DND-41 (cell line): ENCODE results near the gene GRIN3B.

ENCODE experiments used
- CTCF ChIP-seq: IDR thresholded peaks from 2 replicates; pipeline ENCODE4 v1.5.1; 2012; ENCODE audit warnings: borderline replicate concordance, low read length, moderate library complexity, mild to moderate bottlenecking; ENCODE audit not compliant: poor library complexity, severe bottlenecking; ENCODE audit errors: extremely low read depth
- EZH2 ChIP-seq: IDR thresholded peaks from 3 replicates; pipeline ENCODE4 v1.6.1; 2012; ENCODE audit warnings: borderline replicate concordance, low read depth, mild to moderate bottlenecking, moderate library complexity, low read length, inconsistent platforms; ENCODE audit not compliant: severe bottlenecking

GRCh38 chr19:1019980-1020867 is 20.0 kb downstream of the GRIN3B start:
- no peak for TF ChIP-seq EZH2
- TF ChIP-seq CTCF, result no peak
